K562 (cell line): ENCODE data around the gene SMG7. TPM values are rescaled to one million over a fixed set of nuclear protein-coding genes. Genes with fewer than 3 reads are reported as not detected.

Source experiments
- ATAC-seq: fragments of 200-7000 bp; cut with Tn5 transposase; 3 replicates; pipeline ENCODE4 v1.9.1; 2020; ENCODE audit warnings: moderate library complexity
- BruUV-seq: library from RNA; stranded (reverse); fragments of 400-500 nt; replicated peaks from 2 replicates; lab custom pipeline; 2021; lab: Mats Ljungman, UMichigan
- CTCF ChIA-PET: fragments of 300-600 bp; formaldehyde crosslinking; extraction: SDS; loops from one replicate; lab custom pipeline; 2021; ENCODE audit warnings: low intra/inter-chr PET ratio; lab: Yijun Ruan, JAX
- POLR2A ChIA-PET: fragments of 300-600, 350-650 bp; sonication (Branson Sonifier 250); formaldehyde crosslinking; extraction: SDS; loops from one replicate; lab custom pipeline; 2021; ENCODE audit warnings: antibody characterized with exemption, inconsistent platforms; lab: Yijun Ruan, JAX
- DNase-seq, 4 experiments: peaks; one replicate each; pipeline versions ENCODE4 v3.0.0 to v3.0.0-alpha.2; 2011 to 2018; ENCODE audit warnings: low spot score in 3 of 4, mixed read lengths in 3 of 4; ENCODE audit errors: extremely low read depth in 1 of 4
- FAIRE-seq: peaks from 2 replicates; lab custom pipeline; 2011; peaks lifted over from hg19 to GRCh38; lab: Jason Lieb, UNC
- H2AFZ ChIP-seq: 2 replicates; pipeline ENCODE4 v1.6.0; 2011; ENCODE audit warnings: low read depth, low read length, control low read depth, inconsistent platforms
- H3K27ac ChIP-seq: fragments of 200-600 bp; 3 replicates; pipeline ENCODE4 v1.8.0; 2011; ENCODE audit warnings: low read depth, mild to moderate bottlenecking, control low read depth, inconsistent platforms, low read length, moderate library complexity, mixed read lengths; ENCODE audit errors: extremely low read depth
- H3K27me3 ChIP-seq, 2 experiments: fragments of 300-600 bp in 1 of 2; 2 replicates in 1 of 2; 3 replicates in 1 of 2; pipeline versions ENCODE4 v1.6.0 to v1.8.0; 2011; ENCODE audit warnings: inconsistent platforms in 2 of 2, low read length in 2 of 2, mild to moderate bottlenecking in 1 of 2, mixed read lengths in 1 of 2, moderate library complexity in 1 of 2; ENCODE audit not compliant: control insufficient read depth in 2 of 2, insufficient read depth in 2 of 2
- H3K36me3 ChIP-seq: fragments of 300-600 bp; 3 replicates; pipeline ENCODE4 v1.8.0; 2011; ENCODE audit warnings: mild to moderate bottlenecking, low read length, inconsistent platforms; ENCODE audit not compliant: control insufficient read depth, insufficient read depth
- H3K4me1 ChIP-seq, 2 experiments: fragments of 200-600 bp in 1 of 2; replicated peaks in 1 of 2; 2 replicates in 1 of 2; 3 replicates in 1 of 2; pipeline versions ENCODE4 v1.5.1 to v1.8.0; 2011; ENCODE audit warnings: inconsistent platforms in 2 of 2, low read length in 2 of 2, mild to moderate bottlenecking in 1 of 2, mixed read lengths in 1 of 2, moderate library complexity in 1 of 2; ENCODE audit not compliant: control insufficient read depth in 2 of 2, insufficient read depth in 2 of 2
- H3K4me2 ChIP-seq: 2 replicates; pipeline ENCODE4 v1.6.1; 2011; ENCODE audit warnings: low read length, control low read depth, inconsistent platforms, mixed read lengths; ENCODE audit not compliant: insufficient read depth
- H3K4me3 ChIP-seq: fragments of 200-600 bp; sonication (generic), shearing (Covaris generic); 2 replicates; pipeline ENCODE4 v1.5.1; 2016; ENCODE audit warnings: control low read depth, inconsistent platforms
- H3K79me2 ChIP-seq: fragments of 200-600 bp; 3 replicates; pipeline ENCODE4 v1.8.0; 2011; ENCODE audit warnings: low read length, inconsistent platforms; ENCODE audit not compliant: control insufficient read depth, insufficient read depth
- H3K9ac ChIP-seq, 2 experiments: 2 replicates each; pipeline versions ENCODE4 v1.6.0 to v1.6.1; 2011; ENCODE audit warnings: low read depth in 2 of 2, low read length in 2 of 2, control low read depth in 1 of 2, inconsistent platforms in 1 of 2, mild to moderate bottlenecking in 1 of 2, mixed read lengths in 1 of 2; ENCODE audit not compliant: insufficient read depth in 1 of 2
- H3K9me1 ChIP-seq: one replicate; pipeline ENCODE4 v1.6.0; 2011; ENCODE audit warnings: inconsistent platforms, mild to moderate bottlenecking, low read length, moderate library complexity; ENCODE audit not compliant: control insufficient read depth, insufficient read depth
- H3K9me3 ChIP-seq: replicated peaks from 2 replicates; pipeline ENCODE4 v1.5.1; 2011; ENCODE audit warnings: low read depth, low read length, inconsistent platforms; ENCODE audit not compliant: control insufficient read depth, insufficient read depth
- H4K20me1 ChIP-seq: replicated peaks from 2 replicates; pipeline ENCODE4 v1.6.1; 2011; ENCODE audit warnings: low read length, inconsistent platforms, mixed read lengths; ENCODE audit not compliant: control insufficient read depth, insufficient read depth
- CBFB ChIP-seq: sonication (generic); formaldehyde crosslinking; IDR thresholded peaks from 2 replicates; pipeline ENCODE4 v1.4.0; 2020; ENCODE audit warnings: mild to moderate bottlenecking, missing genetic modification reagents
- CC2D1A ChIP-seq: fragments of 450-650 bp; IDR thresholded peaks from 2 replicates; pipeline ENCODE4 v1.6.1; 2017; ENCODE audit warnings: mild to moderate bottlenecking
- CTBP1 ChIP-seq: fragments of 450-650 bp; IDR thresholded peaks from 2 replicates; pipeline ENCODE4 v1.6.1; 2016; ENCODE audit warnings: borderline replicate concordance
- FOXP1 ChIP-seq: sonication (generic); formaldehyde crosslinking; IDR thresholded peaks from 2 replicates; pipeline ENCODE4 v1.8.0; 2022; ENCODE audit warnings: mild to moderate bottlenecking, missing genetic modification reagents
- KDM2B ChIP-seq: fragments of 250-450 bp; sonication (Bioruptor Pico); IDR thresholded peaks from 2 replicates; pipeline ENCODE4 v1.8.0; 2021; ENCODE audit warnings: mild to moderate bottlenecking, moderate library complexity
- KLF16 ChIP-seq: IDR thresholded peaks from 2 replicates; pipeline ENCODE4 v1.6.1; 2016; ENCODE audit warnings: antibody characterized with exemption
- MAFK ChIP-seq: IDR thresholded peaks from 2 replicates; pipeline ENCODE4 v1.6.1; 2011; ENCODE audit warnings: low read length, improper control_type of control experiment
- MECOM ChIP-seq: fragments of 250-450 bp; sonication (Bioruptor Pico); IDR thresholded peaks from 2 replicates; pipeline ENCODE4 v1.8.0; 2022; ENCODE audit warnings: inconsistent platforms
- NFRKB ChIP-seq: fragments of 450-650 bp; IDR thresholded peaks from 2 replicates; pipeline ENCODE4 v1.6.1; 2016; ENCODE audit warnings: low read depth
- RCOR1 ChIP-seq, 2 experiments: IDR thresholded peaks; 2 replicates each; pipeline ENCODE4 v1.6.1; 2012; ENCODE audit warnings: low read depth in 2 of 2, low read length in 2 of 2, borderline replicate concordance in 1 of 2, improper control_type of control experiment in 1 of 2
- SNRNP70 ChIP-seq: fragments of 200-400 bp; formaldehyde crosslinking; optimal IDR thresholded peaks from 2 replicates; pipeline ENCODE3; 2017; ENCODE audit warnings: low read depth, low read length
- ZBTB1 ChIP-seq: sonication (generic); formaldehyde crosslinking; IDR thresholded peaks from 2 replicates; pipeline ENCODE4 v1.8.1; 2023; ENCODE audit warnings: missing genetic modification reagents, low read depth, mild to moderate bottlenecking, borderline replicate concordance
- ZNF445 ChIP-seq: fragments of 250-450 bp; sonication (Bioruptor Pico); IDR thresholded peaks from 2 replicates; pipeline ENCODE4 v1.4.0; 2020; ENCODE audit warnings: low read depth, mild to moderate bottlenecking, moderate library complexity
- ZNF77 ChIP-seq: fragments of 250-450 bp; sonication (Bioruptor Pico); IDR thresholded peaks from 2 replicates; pipeline ENCODE4 v1.5.0; 2020
- ZNF830 ChIP-seq: fragments of 250-450 bp; sonication (Bioruptor Pico); IDR thresholded peaks from 2 replicates; pipeline ENCODE4 v1.5.0; 2021; ENCODE audit warnings: mild to moderate bottlenecking
- WGBS: fragments of 100-300 bp; shearing (Covaris generic); methylation state at CpG from one replicate; pipeline ENCODE4 v1.1.6; 2016; ENCODE audit warnings: low coverage, mixed read lengths; ENCODE audit not compliant: insufficient coverage; ENCODE audit errors: missing lambda C conversion rate; 5-methylcytosine and 5-hydroxymethylcytosine counted together
- in situ Hi-C: fragments of 300-500 bp; cut with MboI; formaldehyde crosslinking; loops from 4 replicates; pipeline ENCODE4 v1.15.0; 2018; ENCODE audit warnings: inconsistent platforms, mixed read lengths
- intact Hi-C: fragments of 100-400 bp; cut with micrococcal nuclease; formaldehyde crosslinking; loops from 2 replicates; pipeline ENCODE4 v1.14.2; 2022
- polyA plus RNA-seq, 8 experiments: library from polyadenylated mRNA; depleted of rRNA in 4 of 8; stranded (reverse) in 5 of 8; unstranded in 3 of 8; fragments of >200 nt; fragmentation: Nextera tagmentation in 2 of 8; fragmentation: Illumina TruSeq in 1 of 8; extraction: Ambion mirVana in 2 of 8; extraction: Trizol in 1 of 8; gene quantifications; 2 replicates each; pipeline versions ENCODE4 v1.2.1 to v1.2.3, GENCODE V29; 2011 to 2014; ENCODE audit warnings: inconsistent platforms in 1 of 8, missing spikeins in 1 of 8
- total RNA-seq, 7 experiments: library from RNA; depleted of rRNA in 6 of 7; stranded (reverse); fragments of >200 nt in 6 of 7; fragmentation: Illumina TruSeq in 2 of 7; extraction: Trizol in 2 of 7; gene quantifications; 2 replicates each; pipeline versions ENCODE4 v1.2.1 to v1.2.3, GENCODE V29; 2011 to 2021; ENCODE audit warnings: low replicate concordance in 1 of 7
- TF ChIP-seq, protein P1 (sequence below): IDR thresholded peaks from 2 replicates; pipeline ENCODE4 v1.6.1; 2011; ENCODE audit warnings: borderline replicate concordance, low read depth, mild to moderate bottlenecking, moderate library complexity, low read length; ENCODE audit not compliant: insufficient read depth, poor library complexity, severe bottlenecking
- TF ChIP-seq, protein P2 (sequence below): fragments of 250-450 bp; sonication (Bioruptor Pico); IDR thresholded peaks from 2 replicates; pipeline ENCODE4 v1.5.0; 2020; ENCODE audit warnings: mild to moderate bottlenecking
- TF ChIP-seq, protein P3 (sequence below), 2 experiments: IDR thresholded peaks; 2 replicates each; pipeline ENCODE4 v1.6.1; 2011; ENCODE audit warnings: borderline replicate concordance in 1 of 2, control low read depth in 1 of 2, low read depth in 1 of 2, low read length in 1 of 2, mild to moderate bottlenecking in 1 of 2, mixed read lengths in 1 of 2, moderate library complexity in 1 of 2; ENCODE audit not compliant: insufficient read depth in 1 of 2, insufficient read length in 1 of 2, poor library complexity in 1 of 2, severe bottlenecking in 1 of 2; ENCODE audit errors: extremely low read depth in 1 of 2

SMG7 gene
- total and polyA plus RNA-seq, 9 of the 15 experiments (the other 6 are each of a cell fraction or from before 2014, with no cell fraction given): 12.4 to 74.6 (median 29.0) TPM

DNA sequence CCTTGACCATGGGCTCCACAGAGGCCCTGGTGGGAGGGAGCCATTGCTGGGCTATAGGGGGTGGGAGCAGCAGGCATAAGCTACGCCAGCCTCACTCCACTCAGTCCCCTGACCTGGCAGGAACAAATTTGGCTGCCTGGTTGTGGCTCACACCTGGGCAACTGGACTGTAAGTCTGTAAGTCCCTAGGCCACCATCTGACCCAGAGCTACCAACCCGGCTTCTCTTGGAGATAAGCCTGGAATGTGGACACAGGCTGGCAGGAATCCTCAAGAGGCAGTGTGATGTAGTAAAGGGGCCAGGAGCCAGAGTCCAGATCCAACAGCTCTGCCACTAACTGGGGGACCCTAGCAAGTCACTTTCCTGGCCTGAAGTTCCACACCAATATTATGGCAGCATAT, 106.6 kb downstream of the SMG7 start:
- POLR2A ChIA-PET: interaction anchor here (0.9 to 2.6 kb wide), 2 partner anchors 9 to 10 kb away, joined by 3 to 19 read pairs; no protein-coding TSS in a partner anchor
- intact Hi-C loops: no loop called here
- WGBS: 25% methylated on average over 2 of the region's 2 CpGs
- Histone ChIP-seq H3K27me3 (peaks cover 44 to 49% of the 10 kb centered on the region in 2 experiments), H3K4me1 (peaks cover 3 to 9% of the 10 kb centered on the region in 2 experiments; a peak in 3 of 5 replicates), H3K4me2 (no peak overlapping the region), H3K9me1 (no peaks in the 10 kb centered on the region), H2AFZ (no peak overlapping the region), H4K20me1 (peaks cover 5% of the 10 kb centered on the region), H3K9ac (0 out of 4 replicates have a peak overlapping the region, but pooled peaks of 1 of the 2 experiments have one; percentile 6), H3K27ac (no peak overlapping the region), H3K9me3 (no peaks in the 10 kb centered on the region), H3K36me3 (no peaks in the 10 kb centered on the region), H3K4me3 (no peak overlapping the region), H3K79me2 (no peaks in the 10 kb centered on the region)
- TF ChIP-seq KLF16 (no peak), CC2D1A (no peak), NFRKB (no peak), ZNF77 (CRISPR knock-in tag) (no peak), CTBP1 (no peak), KDM2B (CRISPR knock-in tag) (no peak), CBFB (CRISPR knock-in tag) (no peak), ZNF830 (CRISPR knock-in tag) (no peak), MAFK (no peak), FOXP1 (no peak), ZBTB1 (CRISPR knock-in tag) (no peak), RCOR1 (IDR thresholded peaks at IDR 0.05; ENCODE audit: borderline replicate concordance in 1 of 2, low read depth in 2 of 2, low read length in 2 of 2) (no peak), MECOM (no peak), SNRNP70 (no peak), ZNF445 (no peak)
- TF ChIP-seq, protein P1, sequence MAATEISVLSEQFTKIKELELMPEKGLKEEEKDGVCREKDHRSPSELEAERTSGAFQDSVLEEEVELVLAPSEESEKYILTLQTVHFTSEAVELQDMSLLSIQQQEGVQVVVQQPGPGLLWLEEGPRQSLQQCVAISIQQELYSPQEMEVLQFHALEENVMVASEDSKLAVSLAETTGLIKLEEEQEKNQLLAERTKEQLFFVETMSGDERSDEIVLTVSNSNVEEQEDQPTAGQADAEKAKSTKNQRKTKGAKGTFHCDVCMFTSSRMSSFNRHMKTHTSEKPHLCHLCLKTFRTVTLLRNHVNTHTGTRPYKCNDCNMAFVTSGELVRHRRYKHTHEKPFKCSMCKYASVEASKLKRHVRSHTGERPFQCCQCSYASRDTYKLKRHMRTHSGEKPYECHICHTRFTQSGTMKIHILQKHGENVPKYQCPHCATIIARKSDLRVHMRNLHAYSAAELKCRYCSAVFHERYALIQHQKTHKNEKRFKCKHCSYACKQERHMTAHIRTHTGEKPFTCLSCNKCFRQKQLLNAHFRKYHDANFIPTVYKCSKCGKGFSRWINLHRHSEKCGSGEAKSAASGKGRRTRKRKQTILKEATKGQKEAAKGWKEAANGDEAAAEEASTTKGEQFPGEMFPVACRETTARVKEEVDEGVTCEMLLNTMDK: no peak
- TF ChIP-seq, protein P2, sequence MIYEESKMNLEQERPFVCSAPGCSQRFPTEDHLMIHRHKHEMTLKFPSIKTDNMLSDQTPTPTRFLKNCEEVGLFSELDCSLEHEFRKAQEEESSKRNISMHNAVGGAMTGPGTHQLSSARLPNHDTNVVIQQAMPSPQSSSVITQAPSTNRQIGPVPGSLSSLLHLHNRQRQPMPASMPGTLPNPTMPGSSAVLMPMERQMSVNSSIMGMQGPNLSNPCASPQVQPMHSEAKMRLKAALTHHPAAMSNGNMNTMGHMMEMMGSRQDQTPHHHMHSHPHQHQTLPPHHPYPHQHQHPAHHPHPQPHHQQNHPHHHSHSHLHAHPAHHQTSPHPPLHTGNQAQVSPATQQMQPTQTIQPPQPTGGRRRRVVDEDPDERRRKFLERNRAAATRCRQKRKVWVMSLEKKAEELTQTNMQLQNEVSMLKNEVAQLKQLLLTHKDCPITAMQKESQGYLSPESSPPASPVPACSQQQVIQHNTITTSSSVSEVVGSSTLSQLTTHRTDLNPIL: no peak
- TF ChIP-seq, protein P3, sequence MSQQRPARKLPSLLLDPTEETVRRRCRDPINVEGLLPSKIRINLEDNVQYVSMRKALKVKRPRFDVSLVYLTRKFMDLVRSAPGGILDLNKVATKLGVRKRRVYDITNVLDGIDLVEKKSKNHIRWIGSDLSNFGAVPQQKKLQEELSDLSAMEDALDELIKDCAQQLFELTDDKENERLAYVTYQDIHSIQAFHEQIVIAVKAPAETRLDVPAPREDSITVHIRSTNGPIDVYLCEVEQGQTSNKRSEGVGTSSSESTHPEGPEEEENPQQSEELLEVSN (IDR thresholded peaks at IDR 0.05; ENCODE audit: borderline replicate concordance in 1 of 2, extremely low read depth in 1 of 2, insufficient read depth in 1 of 2, insufficient read length in 1 of 2, low read depth in 1 of 2, low read length in 1 of 2, poor library complexity in 1 of 2, severe bottlenecking in 1 of 2): no peak
- no peak for FAIRE-seq
- CTCF ChIA-PET: no interaction called here
- ATAC-seq: no peak
- in situ Hi-C loops: no loop called here
- DNase-seq: no peak
- no TSS peak for BruUV-seq
